Vagina (tissue), 2 donors: ENCODE results near the gene UBE2E2.

Experiments
- CTCF ChIP-seq, 3 experiments: fragments of 450-650 bp in 2 of 3; fragments of 200-600 bp in 1 of 3; sonication (generic) in 1 of 3; IDR thresholded peaks; one replicate each; pipeline ENCODE4 v1.5.1; 2017 to 2019; ENCODE audit warnings: antibody characterized with exemption in 3 of 3, mild to moderate bottlenecking in 2 of 3, moderate library complexity in 2 of 3
- POLR2A ChIP-seq, 2 donors: fragments of 450-650 bp; IDR thresholded peaks; one replicate each; pipeline ENCODE4 v1.6.1; 2017; ENCODE audit warnings: antibody characterized with exemption in 2 of 2, mild to moderate bottlenecking in 2 of 2, moderate library complexity in 2 of 2

GRCh38 chr3:23602971-23603370 is 399.8 kb downstream of the UBE2E2 start:
- no peak for TF ChIP-seq CTCF (IDR thresholded peaks at IDR 0.05)
- no peak for TF ChIP-seq POLR2A (IDR thresholded peaks at IDR 0.05)
